Activated naive CD8-positive, alpha-beta T cell treated with anti-CD3 and anti-CD28 coated beads for 36 hours (primary cell): ENCODE data around the gene NR2F2. TPM values are rescaled to one million over a fixed set of nuclear protein-coding genes. Genes with fewer than 3 reads are reported as not detected.

Source experiments
- DNase-seq: peaks from one replicate; pipeline ENCODE4 v3.0.0; 2021
- H3K27ac Mint-ChIP-seq: one replicate; pipeline ENCODE4 v1.8.0; 2022; ENCODE audit warnings: mild to moderate bottlenecking, moderate library complexity, mixed read lengths
- H3K27me3 Mint-ChIP-seq: one replicate; pipeline ENCODE4 v1.8.0; 2022; ENCODE audit warnings: mild to moderate bottlenecking, mixed read lengths
- H3K36me3 Mint-ChIP-seq: one replicate; pipeline ENCODE4 v1.8.0; 2021; ENCODE audit warnings: mild to moderate bottlenecking, mixed read lengths
- H3K4me1 Mint-ChIP-seq: one replicate; pipeline ENCODE4 v1.8.0; 2021; ENCODE audit warnings: mixed read lengths
- H3K4me3 Mint-ChIP-seq: one replicate; pipeline ENCODE4 v1.8.0; 2022; ENCODE audit warnings: mild to moderate bottlenecking, moderate library complexity, mixed read lengths
- H3K9me3 Mint-ChIP-seq: one replicate; pipeline ENCODE4 v1.8.0; 2022; ENCODE audit warnings: mixed read lengths
- total RNA-seq, 2 experiments: library from RNA; stranded (reverse); gene quantifications; one replicate each; pipeline ENCODE4 v1.2.3, GENCODE V29; 2021

Gene NR2F2
- not detected for total RNA-seq

DNA sequence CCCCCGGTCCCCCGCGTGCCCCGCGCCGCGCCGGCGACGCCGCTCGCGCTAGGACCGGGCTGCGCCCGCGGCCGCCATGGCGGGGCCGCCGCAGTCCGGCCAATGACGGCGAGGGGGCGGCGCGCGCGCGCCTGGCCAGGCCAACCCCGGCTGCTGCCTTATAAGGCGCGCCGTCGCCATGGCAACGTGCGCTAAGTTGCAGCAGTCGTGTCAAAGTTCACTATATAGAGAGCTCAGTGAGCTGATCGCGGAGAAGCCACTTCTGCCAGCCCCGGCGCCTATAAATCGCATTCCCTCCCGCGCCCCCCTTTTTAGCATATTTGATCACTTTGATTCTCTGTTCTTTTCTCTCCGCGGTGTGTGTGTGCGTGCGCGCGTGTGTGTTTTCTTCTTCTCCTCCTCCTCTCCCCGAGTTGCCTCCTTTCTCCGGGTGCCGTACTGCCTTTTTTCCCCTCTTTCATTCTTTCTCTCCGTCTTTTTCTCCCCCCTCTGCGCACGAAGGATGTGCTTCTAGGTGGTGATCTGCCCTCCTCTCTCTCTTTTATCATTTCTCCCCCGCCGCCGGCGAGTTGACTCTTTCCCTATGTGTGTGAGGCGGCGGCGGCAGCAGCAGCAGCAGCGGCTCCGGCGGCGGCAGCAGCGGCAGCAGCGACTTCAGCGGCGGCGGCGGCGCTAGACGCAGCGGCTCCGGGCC is at the start of gene NR2F2:
Gene NR2F2, plus strand, starts transcription at position 251 of the 694 bp plus-strand sequence. CDS start 1,406 bp downstream, outside the sequence.
- Mint-ChIP-seq H3K36me3 (peaks cover 2% of the 10 kb centered on the region), H3K27me3 (peaks cover 93% of the 10 kb centered on the region), H3K4me3 (peak within 1 kb of the TSS; percentile 70), H3K4me1 (peaks cover 13% of the 10 kb centered on the region), H3K27ac (no peak within 1 kb of the TSS), H3K9me3 (peaks cover 4% of the 10 kb centered on the region)
- DNase-seq, result peak; percentile 53

DNA sequence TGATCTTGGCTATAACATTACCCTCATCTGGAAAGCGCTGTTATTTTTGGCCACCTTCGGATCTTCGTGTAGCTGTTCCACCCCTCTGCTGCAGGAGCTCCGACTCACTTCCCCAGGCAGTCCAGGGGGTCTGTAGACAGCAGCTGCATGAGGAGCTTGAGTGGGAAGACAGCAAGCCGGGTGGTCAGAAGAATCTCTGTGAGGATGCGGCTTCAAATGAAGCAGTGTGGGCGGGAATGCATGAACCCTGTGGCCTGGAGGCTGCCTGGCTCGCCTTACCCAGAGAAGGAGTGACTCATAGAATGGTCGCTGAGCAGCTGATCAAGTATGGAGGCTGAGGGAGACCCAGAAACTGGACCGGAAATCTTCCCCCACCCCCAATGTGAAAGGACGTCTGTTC is 45.2 kb upstream of the NR2F2 start:
- H3K9me3 Mint-ChIP-seq, result peaks cover 5% of the 10 kb centered on the region
- H3K36me3 Mint-ChIP-seq, result no peaks in the 10 kb centered on the region
- no peak overlapping the region for H3K27ac Mint-ChIP-seq
- H3K27me3 Mint-ChIP-seq, result peaks cover 10% of the 10 kb centered on the region
- no peaks in the 10 kb centered on the region for H3K4me1 Mint-ChIP-seq
- no peak overlapping the region for H3K4me3 Mint-ChIP-seq
- no peak for DNase-seq

- H3K4me3 Mint-ChIP-seq, result no peak overlapping the region
- H3K4me1 Mint-ChIP-seq, result no peaks in the 10 kb centered on the region
- H3K27ac Mint-ChIP-seq, result no peak overlapping the region
- peaks cover 10% of the 10 kb centered on the region for H3K27me3 Mint-ChIP-seq
- DNase-seq, result no peak
- H3K36me3 Mint-ChIP-seq, result no peaks in the 10 kb centered on the region
- H3K9me3 Mint-ChIP-seq, result peaks cover 5% of the 10 kb centered on the region
These were observed 44.7 kb upstream of the NR2F2 start for GRCh38 chr15:96285729-96286254.

- no peaks in the 10 kb centered on the region for H3K4me1 Mint-ChIP-seq
- H3K4me3 Mint-ChIP-seq, result no peak overlapping the region
- H3K36me3 Mint-ChIP-seq, result no peaks in the 10 kb centered on the region
- no peak for DNase-seq
- H3K27me3 Mint-ChIP-seq, result peaks cover 4% of the 10 kb centered on the region
- H3K9me3 Mint-ChIP-seq, result no peaks in the 10 kb centered on the region
- H3K27ac Mint-ChIP-seq, result no peak overlapping the region
These were observed 39.8 kb upstream of the NR2F2 start for GRCh38 chr15:96290679-96291078.

GRCh38 chr15:96292635-96293034 is 37.9 kb upstream of the NR2F2 start:
- H3K27ac Mint-ChIP-seq, result no peak overlapping the region
- no peaks in the 10 kb centered on the region for H3K9me3 Mint-ChIP-seq
- no peak overlapping the region for H3K4me3 Mint-ChIP-seq
- DNase-seq, result no peak
- no peaks in the 10 kb centered on the region for H3K36me3 Mint-ChIP-seq
- no peaks in the 10 kb centered on the region for H3K4me1 Mint-ChIP-seq
- H3K27me3 Mint-ChIP-seq, result peaks cover 2% of the 10 kb centered on the region

GRCh38 chr15:96293441-96293840 is 37.1 kb upstream of the NR2F2 start:
- Mint-ChIP-seq H3K4me3 (no peak overlapping the region), H3K9me3 (peaks cover 4% of the 10 kb centered on the region), H3K27me3 (peaks cover 7% of the 10 kb centered on the region), H3K27ac (no peak overlapping the region), H3K4me1 (no peaks in the 10 kb centered on the region), H3K36me3 (no peaks in the 10 kb centered on the region)
- no peak for DNase-seq

DNA sequence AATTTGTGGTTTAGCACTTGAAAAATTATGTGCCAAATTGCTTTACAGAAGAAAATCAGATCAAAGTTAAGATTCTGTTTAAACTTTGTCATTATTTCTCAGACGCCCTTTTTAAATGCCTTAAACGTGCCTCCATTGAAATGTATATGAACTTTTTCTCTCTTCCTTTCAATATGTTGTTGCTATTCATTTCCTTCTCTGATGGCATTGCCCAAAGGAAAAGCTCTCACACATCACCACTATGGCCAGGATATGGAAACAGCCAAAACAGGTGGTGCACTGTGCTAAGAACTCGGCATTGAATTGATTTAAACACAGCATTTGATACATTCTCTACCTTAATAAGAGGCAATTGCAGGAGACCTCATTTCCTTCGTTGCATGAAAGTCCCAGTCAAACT is 35.7 kb upstream of the NR2F2 start:
- Mint-ChIP-seq H3K27me3 (peaks cover 15% of the 10 kb centered on the region), H3K9me3 (peaks cover 8% of the 10 kb centered on the region), H3K4me3 (no peak overlapping the region), H3K27ac (no peak overlapping the region), H3K4me1 (no peaks in the 10 kb centered on the region), H3K36me3 (no peaks in the 10 kb centered on the region)
- DNase-seq, result no peak

DNA sequence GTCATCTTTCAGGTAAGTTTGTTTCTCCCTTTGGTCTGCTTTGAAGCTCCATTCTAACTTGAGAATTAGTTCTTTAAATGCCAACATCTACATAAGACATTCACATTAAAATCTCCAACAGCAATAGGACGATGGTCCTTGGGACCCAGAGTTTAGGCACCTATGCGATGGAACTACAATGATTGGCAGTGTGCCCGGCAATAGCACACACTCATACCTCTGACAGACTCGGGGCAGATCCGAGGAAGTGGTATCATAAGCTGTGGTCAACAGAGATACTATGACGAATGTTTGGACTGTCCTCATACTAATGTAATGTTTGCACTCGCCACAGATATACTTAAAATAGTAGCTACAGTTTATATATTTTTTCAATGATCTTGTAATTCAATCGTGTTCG is 34.2 kb upstream of the NR2F2 start:
- H3K36me3 Mint-ChIP-seq, result no peaks in the 10 kb centered on the region
- H3K4me3 Mint-ChIP-seq, result no peak overlapping the region
- H3K27ac Mint-ChIP-seq, result no peak overlapping the region
- peaks cover 15% of the 10 kb centered on the region for H3K27me3 Mint-ChIP-seq
- no peak for DNase-seq
- peaks cover 8% of the 10 kb centered on the region for H3K9me3 Mint-ChIP-seq
- H3K4me1 Mint-ChIP-seq, result no peaks in the 10 kb centered on the region

GRCh38 chr15:96297783-96298182 is 32.7 kb upstream of the NR2F2 start:
- no peak overlapping the region for H3K27ac Mint-ChIP-seq
- peaks cover 8% of the 10 kb centered on the region for H3K9me3 Mint-ChIP-seq
- peaks cover 18% of the 10 kb centered on the region for H3K27me3 Mint-ChIP-seq
- no peak for DNase-seq
- no peak overlapping the region for H3K4me3 Mint-ChIP-seq
- no peaks in the 10 kb centered on the region for H3K36me3 Mint-ChIP-seq
- no peaks in the 10 kb centered on the region for H3K4me1 Mint-ChIP-seq

DNA sequence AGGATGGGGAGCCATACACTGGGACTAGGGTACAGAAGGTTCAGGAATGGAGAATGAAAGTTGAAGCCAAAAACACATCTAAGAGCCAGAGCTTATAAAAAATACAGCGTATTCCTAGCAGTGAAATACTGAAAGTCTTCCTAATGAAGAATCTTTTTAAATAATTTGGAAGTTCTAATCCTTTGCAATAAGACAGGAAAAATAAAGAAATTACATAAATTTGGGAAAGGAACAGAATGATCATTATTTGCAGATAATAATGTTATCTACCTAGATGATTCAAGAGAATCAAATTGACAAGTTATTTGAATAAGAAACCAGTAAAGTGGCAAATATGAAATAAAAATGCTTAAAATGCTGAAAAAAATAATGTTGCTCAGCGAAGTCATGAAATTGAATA is 32.3 kb upstream of the NR2F2 start:
- Mint-ChIP-seq H3K36me3 (no peaks in the 10 kb centered on the region), H3K27me3 (peaks cover 18% of the 10 kb centered on the region), H3K4me3 (no peak overlapping the region), H3K9me3 (peaks cover 8% of the 10 kb centered on the region), H3K4me1 (no peaks in the 10 kb centered on the region), H3K27ac (no peak overlapping the region)
- no peak for DNase-seq

- Mint-ChIP-seq H3K36me3 (no peaks in the 10 kb centered on the region), H3K4me3 (no peak overlapping the region), H3K27ac (no peak overlapping the region), H3K4me1 (no peaks in the 10 kb centered on the region), H3K27me3 (peaks cover 22% of the 10 kb centered on the region), H3K9me3 (peaks cover 10% of the 10 kb centered on the region)
- no peak for DNase-seq
These were observed 29.7 kb upstream of the NR2F2 start for GRCh38 chr15:96300836-96301235.

DNA sequence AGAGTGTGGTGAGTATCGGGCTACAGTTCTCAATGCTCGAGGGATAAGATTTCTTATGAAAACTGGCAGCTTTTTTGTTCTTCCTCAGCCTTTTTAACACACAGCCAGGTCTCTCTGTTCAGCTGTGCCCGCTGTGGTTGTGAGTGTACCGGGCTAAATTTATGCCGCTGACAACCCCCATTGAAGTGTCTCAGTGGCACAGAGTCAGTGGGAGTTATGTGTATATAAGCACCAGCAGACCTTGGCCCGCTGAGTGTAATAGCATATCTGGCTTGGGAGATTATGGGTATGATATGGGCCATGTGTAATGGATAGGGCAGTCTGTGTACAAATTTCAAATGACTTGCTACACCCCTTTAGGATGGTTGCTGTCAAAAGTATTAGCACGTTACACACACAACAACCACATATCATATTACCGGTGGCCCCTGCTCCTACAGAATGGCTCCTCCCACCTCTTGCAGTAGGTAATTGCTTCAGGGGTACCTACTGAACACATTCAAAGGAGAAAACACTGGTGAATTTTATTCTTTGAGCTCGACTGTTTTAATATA is 26.9 kb upstream of the NR2F2 start:
- Mint-ChIP-seq H3K36me3 (no peaks in the 10 kb centered on the region), H3K9me3 (peaks cover 5% of the 10 kb centered on the region), H3K4me1 (no peaks in the 10 kb centered on the region), H3K27ac (no peak overlapping the region), H3K27me3 (peaks cover 13% of the 10 kb centered on the region), H3K4me3 (no peak overlapping the region)
- no peak for DNase-seq

GRCh38 chr15:96304839-96305238 is 25.7 kb upstream of the NR2F2 start:
- DNase-seq, result no peak
- Mint-ChIP-seq H3K27ac (no peak overlapping the region), H3K27me3 (peaks cover 7% of the 10 kb centered on the region), H3K9me3 (peaks cover 2% of the 10 kb centered on the region), H3K4me3 (no peak overlapping the region), H3K36me3 (no peaks in the 10 kb centered on the region), H3K4me1 (no peaks in the 10 kb centered on the region)

DNA sequence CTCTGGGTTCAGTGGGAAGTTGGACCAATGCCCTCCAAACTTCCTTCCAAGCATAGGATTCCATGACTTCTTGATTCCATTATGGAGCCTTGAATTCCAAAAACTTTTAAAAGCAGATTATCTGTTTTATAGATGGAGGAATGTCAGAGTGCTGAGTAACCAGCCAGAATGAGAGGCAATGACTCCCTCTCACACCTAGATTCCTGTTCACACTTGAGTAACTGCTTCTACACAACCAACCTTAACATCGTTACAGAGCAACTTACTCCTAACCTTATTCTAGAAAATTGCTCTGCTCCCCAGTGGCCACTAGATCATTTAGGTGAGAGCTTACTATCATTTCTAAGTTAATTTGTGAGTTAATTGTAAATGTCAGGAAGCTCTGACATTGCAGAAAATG is 24.2 kb upstream of the NR2F2 start:
- no peak overlapping the region for H3K4me3 Mint-ChIP-seq
- H3K4me1 Mint-ChIP-seq, result no peaks in the 10 kb centered on the region
- no peak for DNase-seq
- peaks cover 9% of the 10 kb centered on the region for H3K27me3 Mint-ChIP-seq
- peaks cover 2% of the 10 kb centered on the region for H3K9me3 Mint-ChIP-seq
- H3K27ac Mint-ChIP-seq, result no peak overlapping the region
- H3K36me3 Mint-ChIP-seq, result no peaks in the 10 kb centered on the region

- DNase-seq, result no peak
- Mint-ChIP-seq H3K36me3 (no peaks in the 10 kb centered on the region), H3K27ac (no peak overlapping the region), H3K4me1 (no peaks in the 10 kb centered on the region), H3K4me3 (no peak overlapping the region), H3K27me3 (peaks cover 6% of the 10 kb centered on the region), H3K9me3 (peaks cover 2% of the 10 kb centered on the region)
These were observed 22.6 kb upstream of the NR2F2 start for GRCh38 chr15:96307856-96308394.
